HFFc6 (cell line): Measurements from ENCODE around the gene LIPF. TPM values are rescaled to one million over a fixed set of nuclear protein-coding genes. Genes with fewer than 3 reads are reported as not detected.

Experiments
- total RNA-seq, 6 experiments: library from RNA; stranded (reverse); fragmentation: NEBNext Ultra II Directional; extraction: Animal tissue kit (Norgen Biotek cat#: 25700); gene quantifications; 2 replicates in 1 of 6; 3 replicates in 5 of 6; pipeline ENCODE4 v1.2.3, GENCODE V29; 2021

LIPF gene
- total RNA-seq, 6 experiments from 2014 or later: not detected

Other genes with a start within 250 kb of the LIPF start
- 1 to 10 TPM; 1.8 to 3.1 (median 2.4) TPM for gene RNLS, start 81.1 kb upstream of the LIPF start, total RNA-seq
- not detected for gene LIPJ, start 77.7 kb upstream of the LIPF start, total RNA-seq
- gene LIPK, start 41.8 kb downstream of the LIPF start, total RNA-seq: not detected
- not detected for gene LIPN, start 95.6 kb downstream of the LIPF start, total RNA-seq
- not detected for gene LIPM, start 138.3 kb downstream of the LIPF start, total RNA-seq
- not detected for gene ANKRD22, start 187.4 kb downstream of the LIPF start, total RNA-seq
- gene STAMBPL1, start 215.8 kb downstream of the LIPF start, total RNA-seq: 10 to 100 TPM; 28.8 to 44.9 (median 40.6) TPM